ENCODE measurements around the gene TTLL6. TPM values are rescaled to one million over a fixed set of nuclear protein-coding genes. Genes with fewer than 3 reads are reported as not detected.

Gene TTLL6
- total and polyA plus RNA-seq, 9 of the 15 experiments (the other 6 are each of a cell fraction or from before 2014, with no cell fraction given): 0.05 TPM; not detected in 8

DNA sequence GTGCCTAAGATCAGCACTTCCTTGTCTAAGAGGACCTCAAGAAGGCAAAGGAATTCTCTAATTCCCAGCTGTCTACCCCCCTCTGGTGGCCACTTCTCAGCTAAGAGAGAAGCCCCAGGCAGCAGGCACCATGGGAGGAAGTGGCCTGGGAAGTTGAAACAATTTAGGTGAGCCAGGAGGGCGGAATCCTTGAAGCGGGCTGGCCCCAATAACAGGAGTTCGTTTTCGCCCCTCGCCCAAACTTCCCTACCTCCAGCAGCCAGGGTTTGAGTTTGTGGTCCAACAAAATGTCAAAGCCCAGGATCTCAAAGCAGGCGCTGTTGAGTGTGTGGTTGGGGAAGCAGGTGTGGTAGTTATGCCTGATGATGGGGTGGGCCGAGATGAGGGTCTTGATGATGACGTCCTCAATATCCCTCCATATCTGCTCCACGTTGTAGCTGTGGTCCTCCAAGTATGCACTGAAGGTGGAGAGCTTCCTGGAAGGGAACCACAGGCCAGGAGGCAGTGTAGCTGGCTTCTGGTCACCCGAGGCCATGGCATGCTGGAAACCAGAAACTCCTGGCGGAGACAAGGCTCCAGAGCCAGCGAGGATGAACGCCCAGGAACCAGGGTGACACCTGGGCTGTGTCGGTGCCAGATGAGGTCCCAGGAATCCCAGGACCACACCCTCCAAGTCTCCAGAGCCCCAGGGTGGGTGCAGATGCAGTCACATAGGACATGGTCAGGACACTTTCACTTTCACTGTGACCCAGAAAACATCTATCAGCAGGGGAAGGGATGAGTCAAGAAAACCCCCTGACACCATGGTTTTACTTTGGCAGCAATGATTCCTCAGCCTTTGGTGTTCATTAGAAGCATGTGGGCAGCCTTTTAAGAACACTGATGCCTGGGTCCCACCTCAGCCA is 25.6 kb downstream of the TTLL6 start (continued):
- TF ChIP-seq, protein P1, sequence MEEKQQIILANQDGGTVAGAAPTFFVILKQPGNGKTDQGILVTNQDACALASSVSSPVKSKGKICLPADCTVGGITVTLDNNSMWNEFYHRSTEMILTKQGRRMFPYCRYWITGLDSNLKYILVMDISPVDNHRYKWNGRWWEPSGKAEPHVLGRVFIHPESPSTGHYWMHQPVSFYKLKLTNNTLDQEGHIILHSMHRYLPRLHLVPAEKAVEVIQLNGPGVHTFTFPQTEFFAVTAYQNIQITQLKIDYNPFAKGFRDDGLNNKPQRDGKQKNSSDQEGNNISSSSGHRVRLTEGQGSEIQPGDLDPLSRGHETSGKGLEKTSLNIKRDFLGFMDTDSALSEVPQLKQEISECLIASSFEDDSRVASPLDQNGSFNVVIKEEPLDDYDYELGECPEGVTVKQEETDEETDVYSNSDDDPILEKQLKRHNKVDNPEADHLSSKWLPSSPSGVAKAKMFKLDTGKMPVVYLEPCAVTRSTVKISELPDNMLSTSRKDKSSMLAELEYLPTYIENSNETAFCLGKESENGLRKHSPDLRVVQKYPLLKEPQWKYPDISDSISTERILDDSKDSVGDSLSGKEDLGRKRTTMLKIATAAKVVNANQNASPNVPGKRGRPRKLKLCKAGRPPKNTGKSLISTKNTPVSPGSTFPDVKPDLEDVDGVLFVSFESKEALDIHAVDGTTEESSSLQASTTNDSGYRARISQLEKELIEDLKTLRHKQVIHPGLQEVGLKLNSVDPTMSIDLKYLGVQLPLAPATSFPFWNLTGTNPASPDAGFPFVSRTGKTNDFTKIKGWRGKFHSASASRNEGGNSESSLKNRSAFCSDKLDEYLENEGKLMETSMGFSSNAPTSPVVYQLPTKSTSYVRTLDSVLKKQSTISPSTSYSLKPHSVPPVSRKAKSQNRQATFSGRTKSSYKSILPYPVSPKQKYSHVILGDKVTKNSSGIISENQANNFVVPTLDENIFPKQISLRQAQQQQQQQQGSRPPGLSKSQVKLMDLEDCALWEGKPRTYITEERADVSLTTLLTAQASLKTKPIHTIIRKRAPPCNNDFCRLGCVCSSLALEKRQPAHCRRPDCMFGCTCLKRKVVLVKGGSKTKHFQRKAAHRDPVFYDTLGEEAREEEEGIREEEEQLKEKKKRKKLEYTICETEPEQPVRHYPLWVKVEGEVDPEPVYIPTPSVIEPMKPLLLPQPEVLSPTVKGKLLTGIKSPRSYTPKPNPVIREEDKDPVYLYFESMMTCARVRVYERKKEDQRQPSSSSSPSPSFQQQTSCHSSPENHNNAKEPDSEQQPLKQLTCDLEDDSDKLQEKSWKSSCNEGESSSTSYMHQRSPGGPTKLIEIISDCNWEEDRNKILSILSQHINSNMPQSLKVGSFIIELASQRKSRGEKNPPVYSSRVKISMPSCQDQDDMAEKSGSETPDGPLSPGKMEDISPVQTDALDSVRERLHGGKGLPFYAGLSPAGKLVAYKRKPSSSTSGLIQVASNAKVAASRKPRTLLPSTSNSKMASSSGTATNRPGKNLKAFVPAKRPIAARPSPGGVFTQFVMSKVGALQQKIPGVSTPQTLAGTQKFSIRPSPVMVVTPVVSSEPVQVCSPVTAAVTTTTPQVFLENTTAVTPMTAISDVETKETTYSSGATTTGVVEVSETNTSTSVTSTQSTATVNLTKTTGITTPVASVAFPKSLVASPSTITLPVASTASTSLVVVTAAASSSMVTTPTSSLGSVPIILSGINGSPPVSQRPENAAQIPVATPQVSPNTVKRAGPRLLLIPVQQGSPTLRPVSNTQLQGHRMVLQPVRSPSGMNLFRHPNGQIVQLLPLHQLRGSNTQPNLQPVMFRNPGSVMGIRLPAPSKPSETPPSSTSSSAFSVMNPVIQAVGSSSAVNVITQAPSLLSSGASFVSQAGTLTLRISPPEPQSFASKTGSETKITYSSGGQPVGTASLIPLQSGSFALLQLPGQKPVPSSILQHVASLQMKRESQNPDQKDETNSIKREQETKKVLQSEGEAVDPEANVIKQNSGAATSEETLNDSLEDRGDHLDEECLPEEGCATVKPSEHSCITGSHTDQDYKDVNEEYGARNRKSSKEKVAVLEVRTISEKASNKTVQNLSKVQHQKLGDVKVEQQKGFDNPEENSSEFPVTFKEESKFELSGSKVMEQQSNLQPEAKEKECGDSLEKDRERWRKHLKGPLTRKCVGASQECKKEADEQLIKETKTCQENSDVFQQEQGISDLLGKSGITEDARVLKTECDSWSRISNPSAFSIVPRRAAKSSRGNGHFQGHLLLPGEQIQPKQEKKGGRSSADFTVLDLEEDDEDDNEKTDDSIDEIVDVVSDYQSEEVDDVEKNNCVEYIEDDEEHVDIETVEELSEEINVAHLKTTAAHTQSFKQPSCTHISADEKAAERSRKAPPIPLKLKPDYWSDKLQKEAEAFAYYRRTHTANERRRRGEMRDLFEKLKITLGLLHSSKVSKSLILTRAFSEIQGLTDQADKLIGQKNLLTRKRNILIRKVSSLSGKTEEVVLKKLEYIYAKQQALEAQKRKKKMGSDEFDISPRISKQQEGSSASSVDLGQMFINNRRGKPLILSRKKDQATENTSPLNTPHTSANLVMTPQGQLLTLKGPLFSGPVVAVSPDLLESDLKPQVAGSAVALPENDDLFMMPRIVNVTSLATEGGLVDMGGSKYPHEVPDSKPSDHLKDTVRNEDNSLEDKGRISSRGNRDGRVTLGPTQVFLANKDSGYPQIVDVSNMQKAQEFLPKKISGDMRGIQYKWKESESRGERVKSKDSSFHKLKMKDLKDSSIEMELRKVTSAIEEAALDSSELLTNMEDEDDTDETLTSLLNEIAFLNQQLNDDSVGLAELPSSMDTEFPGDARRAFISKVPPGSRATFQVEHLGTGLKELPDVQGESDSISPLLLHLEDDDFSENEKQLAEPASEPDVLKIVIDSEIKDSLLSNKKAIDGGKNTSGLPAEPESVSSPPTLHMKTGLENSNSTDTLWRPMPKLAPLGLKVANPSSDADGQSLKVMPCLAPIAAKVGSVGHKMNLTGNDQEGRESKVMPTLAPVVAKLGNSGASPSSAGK (IDR thresholded peaks at IDR 0.05): no peak
- no peak for TF ChIP-seq ZNF444 (CRISPR knock-in tag; IDR thresholded peaks at IDR 0.05)
- TF ChIP-seq NCOR1 (IDR thresholded peaks at IDR 0.05): no peak
